Osteoblast (primary cell): ENCODE data around the gene ZFAND3. TPM values are rescaled to one million over a fixed set of nuclear protein-coding genes. Genes with fewer than 3 reads are reported as not detected.

Experiments
- DNase-seq: peaks from one replicate; pipeline ENCODE4 v3.0.0; 2011; ENCODE audit warnings: low spot score, mixed read lengths; ENCODE audit not compliant: insufficient read length; ENCODE audit errors: missing footprints
- H2AFZ ChIP-seq: 2 replicates; pipeline ENCODE4 v1.6.0; 2011; ENCODE audit warnings: mild to moderate bottlenecking, low read length
- H3K27ac ChIP-seq: 2 replicates; pipeline ENCODE4 v1.5.1; 2011; ENCODE audit warnings: mild to moderate bottlenecking, low read depth, low read length, moderate library complexity
- H3K27me3 ChIP-seq: 2 replicates; pipeline ENCODE4 v1.6.0; 2012; ENCODE audit warnings: mild to moderate bottlenecking, control low read depth, inconsistent platforms, low read length, moderate library complexity; ENCODE audit not compliant: insufficient read depth
- H3K36me3 ChIP-seq: 2 replicates; pipeline ENCODE4 v1.5.1; 2011; ENCODE audit warnings: mild to moderate bottlenecking, low read length, control low read depth, moderate library complexity; ENCODE audit not compliant: insufficient read depth
- H3K4me1 ChIP-seq: 2 replicates; pipeline ENCODE4 v1.5.1; 2011; ENCODE audit warnings: mild to moderate bottlenecking, low read length, control low read depth, moderate library complexity; ENCODE audit not compliant: insufficient read depth
- H3K4me2 ChIP-seq: 2 replicates; pipeline ENCODE4 v1.6.0; 2011; ENCODE audit warnings: mild to moderate bottlenecking, low read length; ENCODE audit not compliant: insufficient read depth
- H3K4me3 ChIP-seq: fragments of 200-600 bp; sonication (generic); 3 replicates; pipeline ENCODE4 v1.5.1; 2012; ENCODE audit warnings: mild to moderate bottlenecking, low read length, inconsistent platforms; ENCODE audit not compliant: insufficient read depth
- H3K79me2 ChIP-seq: 2 replicates; pipeline ENCODE4 v1.6.0; 2012; ENCODE audit warnings: mild to moderate bottlenecking, low read length, control low read depth, inconsistent platforms; ENCODE audit not compliant: insufficient read depth
- H3K9me3 ChIP-seq: 2 replicates; pipeline ENCODE4 v1.5.1; 2011; ENCODE audit warnings: low read depth, low read length, control low read depth
- H4K20me1 ChIP-seq: 2 replicates; pipeline ENCODE4 v1.6.0; 2012; ENCODE audit warnings: mild to moderate bottlenecking, low read length, control low read depth; ENCODE audit not compliant: insufficient read depth
- CTCF ChIP-seq: IDR thresholded peaks from 2 replicates; pipeline ENCODE4 v1.5.1; 2011; ENCODE audit warnings: mild to moderate bottlenecking, low read depth, low read length, moderate library complexity; ENCODE audit errors: extremely low read depth
- total RNA-seq: library from RNA; depleted of rRNA; stranded (reverse); fragments of >200 nt; gene quantifications from 2 replicates; pipeline ENCODE4 v1.2.3, GENCODE V29; 2012

ZFAND3 gene
- total RNA-seq, 1 donor, result 27.1 TPM

- H3K4me3 ChIP-seq, result no peak overlapping the region
- H2AFZ ChIP-seq, result no peak overlapping the region
- no peaks in the 10 kb centered on the region for H3K27me3 ChIP-seq
- H3K9me3 ChIP-seq, result no peaks in the 10 kb centered on the region
- H4K20me1 ChIP-seq, result peaks cover 38% of the 10 kb centered on the region
- peaks cover 3% of the 10 kb centered on the region for H3K4me1 ChIP-seq
- no peak overlapping the region for H3K27ac ChIP-seq
- H3K79me2 ChIP-seq, result peaks cover 48% of the 10 kb centered on the region
- TF ChIP-seq CTCF, result no peak
- H3K4me2 ChIP-seq, result no peak overlapping the region
- DNase-seq, result no peak
- H3K36me3 ChIP-seq, result peaks cover 2% of the 10 kb centered on the region
Measured at GRCh38 chr6:38105066-38105465, 285.5 kb downstream of the ZFAND3 start.

- Histone ChIP-seq H3K4me1 (peaks cover 3% of the 10 kb centered on the region), H3K36me3 (peaks cover 2% of the 10 kb centered on the region), H3K27ac (no peak overlapping the region), H4K20me1 (peaks cover 45% of the 10 kb centered on the region), H3K4me2 (no peak overlapping the region), H3K4me3 (no peak overlapping the region), H2AFZ (no peak overlapping the region), H3K9me3 (no peaks in the 10 kb centered on the region), H3K79me2 (peaks cover 52% of the 10 kb centered on the region), H3K27me3 (no peaks in the 10 kb centered on the region)
- no peak for TF ChIP-seq CTCF
- no peak for DNase-seq
Measured at GRCh38 chr6:38107073-38107472, 287.5 kb downstream of the ZFAND3 start.

- Histone ChIP-seq H4K20me1 (peaks cover 60% of the 10 kb centered on the region), H3K4me2 (no peak overlapping the region), H3K4me3 (no peak overlapping the region), H3K27ac (no peak overlapping the region), H3K27me3 (no peaks in the 10 kb centered on the region), H3K36me3 (no peaks in the 10 kb centered on the region), H3K4me1 (peaks cover 9% of the 10 kb centered on the region), H3K79me2 (peaks cover 59% of the 10 kb centered on the region), H3K9me3 (no peaks in the 10 kb centered on the region), H2AFZ (no peak overlapping the region)
- DNase-seq, result no peak
- no peak for TF ChIP-seq CTCF
Measured at GRCh38 chr6:38110481-38110971, 291.0 kb downstream of the ZFAND3 start.

GRCh38 chr6:38112181-38112580 is 292.7 kb downstream of the ZFAND3 start:
- peaks cover 66% of the 10 kb centered on the region for H4K20me1 ChIP-seq
- H3K27ac ChIP-seq, result no peak overlapping the region
- H3K4me3 ChIP-seq, result no peak overlapping the region
- H3K36me3 ChIP-seq, result no peaks in the 10 kb centered on the region
- TF ChIP-seq CTCF, result no peak
- peaks cover 58% of the 10 kb centered on the region for H3K79me2 ChIP-seq
- H3K4me1 ChIP-seq, result peaks cover 10% of the 10 kb centered on the region
- no peak overlapping the region for H3K4me2 ChIP-seq
- H3K9me3 ChIP-seq, result no peaks in the 10 kb centered on the region
- no peaks in the 10 kb centered on the region for H3K27me3 ChIP-seq
- H2AFZ ChIP-seq, result no peak overlapping the region
- no peak for DNase-seq
